ENCODE data around the gene FN1.

DNA sequence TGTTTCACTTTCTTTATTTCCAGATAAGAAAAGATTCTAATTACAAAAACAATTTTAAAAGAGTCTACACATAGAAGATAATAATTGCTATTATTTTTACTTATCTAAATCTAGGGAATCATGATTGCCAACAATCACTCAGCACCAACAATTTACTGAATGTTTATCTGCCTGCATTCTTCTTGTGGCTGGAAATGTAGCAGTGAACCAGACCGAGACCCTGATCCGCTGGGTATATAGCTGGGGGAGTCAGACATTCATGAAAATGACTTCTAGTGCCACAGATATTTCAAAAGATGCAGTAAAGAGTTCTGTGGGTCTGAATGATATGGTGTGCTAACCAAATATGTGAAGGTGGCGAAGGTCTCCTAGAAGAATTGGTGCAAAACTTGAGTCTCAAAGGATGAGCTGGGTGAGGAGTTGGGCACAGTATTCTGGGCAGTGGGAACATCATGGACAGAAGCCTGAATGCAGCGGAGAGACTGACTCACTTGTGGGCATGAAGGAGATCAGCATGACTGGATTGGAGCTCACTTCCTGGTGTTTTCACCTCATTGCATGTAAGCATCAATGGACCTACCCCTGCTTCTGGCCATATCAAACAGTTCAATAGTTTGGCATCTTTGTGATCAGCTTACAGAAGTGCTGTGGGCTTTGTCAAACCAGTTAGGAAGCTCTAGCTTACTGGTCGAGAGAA lies 26.1 kb upstream of the FN1 start:
- TF ChIP-seq, protein P1, sequence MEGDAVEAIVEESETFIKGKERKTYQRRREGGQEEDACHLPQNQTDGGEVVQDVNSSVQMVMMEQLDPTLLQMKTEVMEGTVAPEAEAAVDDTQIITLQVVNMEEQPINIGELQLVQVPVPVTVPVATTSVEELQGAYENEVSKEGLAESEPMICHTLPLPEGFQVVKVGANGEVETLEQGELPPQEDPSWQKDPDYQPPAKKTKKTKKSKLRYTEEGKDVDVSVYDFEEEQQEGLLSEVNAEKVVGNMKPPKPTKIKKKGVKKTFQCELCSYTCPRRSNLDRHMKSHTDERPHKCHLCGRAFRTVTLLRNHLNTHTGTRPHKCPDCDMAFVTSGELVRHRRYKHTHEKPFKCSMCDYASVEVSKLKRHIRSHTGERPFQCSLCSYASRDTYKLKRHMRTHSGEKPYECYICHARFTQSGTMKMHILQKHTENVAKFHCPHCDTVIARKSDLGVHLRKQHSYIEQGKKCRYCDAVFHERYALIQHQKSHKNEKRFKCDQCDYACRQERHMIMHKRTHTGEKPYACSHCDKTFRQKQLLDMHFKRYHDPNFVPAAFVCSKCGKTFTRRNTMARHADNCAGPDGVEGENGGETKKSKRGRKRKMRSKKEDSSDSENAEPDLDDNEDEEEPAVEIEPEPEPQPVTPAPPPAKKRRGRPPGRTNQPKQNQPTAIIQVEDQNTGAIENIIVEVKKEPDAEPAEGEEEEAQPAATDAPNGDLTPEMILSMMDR (IDR thresholded peaks at IDR 0.05; ENCODE audit: control extremely low read depth in 1 of 3, insufficient read depth in 1 of 3, low read depth in 1 of 3, low read length in 3 of 3), result no peak
- no peak for TF ChIP-seq POLR2A (IDR thresholded peaks at IDR 0.05; ENCODE audit: control extremely low read depth in 1 of 2, low read depth in 2 of 2, low read length in 2 of 2)
- no peak for TF ChIP-seq EZH2 (IDR thresholded peaks at IDR 0.05; ENCODE audit: low read depth, low read length, severe bottlenecking)
- no peak for TF ChIP-seq POLR2AphosphoS5 (IDR thresholded peaks at IDR 0.05; ENCODE audit: low read depth, low read length)
- no peak for TF ChIP-seq EGR1 (IDR thresholded peaks at IDR 0.05; ENCODE audit: borderline replicate concordance, low read depth, low read length)
- TF ChIP-seq, protein P2, sequence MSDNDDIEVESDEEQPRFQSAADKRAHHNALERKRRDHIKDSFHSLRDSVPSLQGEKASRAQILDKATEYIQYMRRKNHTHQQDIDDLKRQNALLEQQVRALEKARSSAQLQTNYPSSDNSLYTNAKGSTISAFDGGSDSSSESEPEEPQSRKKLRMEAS (IDR thresholded peaks at IDR 0.05), result no peak
- no peak for TF ChIP-seq HDAC2 (IDR thresholded peaks at IDR 0.05; ENCODE audit: borderline replicate concordance in 1 of 2, low read depth in 2 of 2, low read length in 2 of 2)
- no peak for TF ChIP-seq TCF12 (IDR thresholded peaks at IDR 0.05; ENCODE audit: low read depth, low read length)
- TF ChIP-seq SP1 (IDR thresholded peaks at IDR 0.05; ENCODE audit: low read depth, low read length), result no peak
- no peak for TF ChIP-seq ZNF274 (IDR thresholded peaks at IDR 0.05; ENCODE audit: borderline replicate concordance, extremely low read depth, low read length)
- no peak for TF ChIP-seq EP300 (IDR thresholded peaks at IDR 0.05; ENCODE audit: borderline replicate concordance in 1 of 2, low read depth in 2 of 2, low read length in 2 of 2)
- TF ChIP-seq, protein P3, sequence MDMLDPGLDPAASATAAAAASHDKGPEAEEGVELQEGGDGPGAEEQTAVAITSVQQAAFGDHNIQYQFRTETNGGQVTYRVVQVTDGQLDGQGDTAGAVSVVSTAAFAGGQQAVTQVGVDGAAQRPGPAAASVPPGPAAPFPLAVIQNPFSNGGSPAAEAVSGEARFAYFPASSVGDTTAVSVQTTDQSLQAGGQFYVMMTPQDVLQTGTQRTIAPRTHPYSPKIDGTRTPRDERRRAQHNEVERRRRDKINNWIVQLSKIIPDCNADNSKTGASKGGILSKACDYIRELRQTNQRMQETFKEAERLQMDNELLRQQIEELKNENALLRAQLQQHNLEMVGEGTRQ (IDR thresholded peaks at IDR 0.05; ENCODE audit: low read length), result no peak
